GM23338 (cell line): ENCODE measurements around the gene PTPN20. TPM values are rescaled to one million over a fixed set of nuclear protein-coding genes. Genes with fewer than 3 reads are reported as not detected.
A peak's percentile ranks its signal among the peaks of the same experiment; 100 is the strongest.

ENCODE experiments used
- ATAC-seq: fragments of 200-7000 bp; cut with Tn5 transposase; 3 replicates; pipeline ENCODE4 v1.9.1; 2020
- DNase-seq: peaks from one replicate; pipeline ENCODE4 v3.0.0-alpha.2; 2015; ENCODE audit warnings: low spot score
- H2AFZ ChIP-seq: fragments of 200-600 bp; sonication (generic); 2 replicates; pipeline ENCODE4 v1.8.0; 2016; ENCODE audit warnings: antibody characterized with exemption, mild to moderate bottlenecking, moderate library complexity
- H3F3A ChIP-seq: fragments of 200-600 bp; sonication (generic); replicated peaks from 2 replicates; pipeline ENCODE4 v1.8.0; 2017; ENCODE audit warnings: antibody characterized with exemption, mixed run types, low read depth
- H3K27ac ChIP-seq: fragments of 200-600 bp; sonication (generic); 2 replicates; pipeline ENCODE4 v1.6.1; 2016; ENCODE audit warnings: low read depth
- H3K27me3 ChIP-seq: fragments of 200-600 bp; sonication (generic); 2 replicates; pipeline ENCODE4 v1.8.0; 2016; ENCODE audit warnings: mild to moderate bottlenecking, mixed run types, moderate library complexity; ENCODE audit not compliant: insufficient read depth
- H3K36me3 ChIP-seq: fragments of 200-600 bp; sonication (generic); 2 replicates; pipeline ENCODE4 v1.8.0; 2016; ENCODE audit warnings: mild to moderate bottlenecking; ENCODE audit not compliant: insufficient read depth
- H3K4me1 ChIP-seq: fragments of 200-600 bp; sonication (generic); 2 replicates; pipeline ENCODE4 v1.8.0; 2016; ENCODE audit warnings: mild to moderate bottlenecking, moderate library complexity; ENCODE audit not compliant: insufficient read depth
- H3K4me2 ChIP-seq: fragments of 200-600 bp; sonication (generic); 2 replicates; pipeline ENCODE4 v1.7.1; 2017; ENCODE audit warnings: mixed run types
- H3K4me3 ChIP-seq: fragments of 200-600 bp; sonication (generic); 2 replicates; pipeline ENCODE4 v1.6.1; 2016; ENCODE audit warnings: mixed run types
- H3K79me2 ChIP-seq: fragments of 200-600 bp; sonication (generic); replicated peaks from 2 replicates; pipeline ENCODE4 v1.8.0; 2017; ENCODE audit warnings: mild to moderate bottlenecking; ENCODE audit not compliant: insufficient read depth
- H3K9me2 ChIP-seq: fragments of 200-600 bp; sonication (generic); 2 replicates; pipeline ENCODE4 v1.8.0; 2017; ENCODE audit not compliant: insufficient read depth
- H4K20me1 ChIP-seq: fragments of 200-600 bp; sonication (generic); replicated peaks from 2 replicates; pipeline ENCODE4 v1.8.0; 2017; ENCODE audit warnings: mild to moderate bottlenecking; ENCODE audit not compliant: insufficient read depth
- H3K27ac Mint-ChIP-seq: 2 replicates; pipeline ENCODE4 v1.8.0; 2020; ENCODE audit warnings: inconsistent platforms, mild to moderate bottlenecking, moderate library complexity, mixed read lengths
- H3K27me3 Mint-ChIP-seq: 3 replicates; pipeline ENCODE4 v1.8.0; 2022; ENCODE audit warnings: low read depth, mild to moderate bottlenecking, moderate library complexity, mixed read lengths, inconsistent platforms; ENCODE audit not compliant: insufficient read depth, poor library complexity
- H3K36me3 Mint-ChIP-seq: 3 replicates; pipeline ENCODE4 v1.8.0; 2021; ENCODE audit warnings: low read depth, mild to moderate bottlenecking, inconsistent platforms, moderate library complexity, mixed read lengths
- H3K4me1 Mint-ChIP-seq: 3 replicates; pipeline ENCODE4 v1.8.0; 2020; ENCODE audit warnings: mild to moderate bottlenecking, inconsistent platforms, mixed read lengths
- H3K4me3 Mint-ChIP-seq: 3 replicates; pipeline ENCODE4 v1.8.0; 2021; ENCODE audit warnings: moderate library complexity, mild to moderate bottlenecking, inconsistent platforms, mixed read lengths
- H3K9me3 Mint-ChIP-seq: 3 replicates; pipeline ENCODE4 v1.8.0; 2020; ENCODE audit warnings: moderate library complexity, mild to moderate bottlenecking, inconsistent platforms, mixed read lengths
- CREB1 ChIP-seq: fragments of 250-450 bp; sonication (Bioruptor Pico); IDR thresholded peaks from 2 replicates; pipeline ENCODE4 v1.5.0; 2020; ENCODE audit warnings: low read depth, mild to moderate bottlenecking, moderate library complexity
- CTCF ChIP-seq, 2 experiments: fragments of 200-600 bp in 1 of 2; sonication (generic) in 1 of 2; conservative IDR thresholded peaks; 2 replicates each; pipeline versions ENCODE4 v1.5.1 to v1.6.1; 2016 to 2017; ENCODE audit warnings: antibody characterized with exemption in 2 of 2, low read depth in 2 of 2, mild to moderate bottlenecking in 2 of 2, moderate library complexity in 1 of 2
- EZH2 ChIP-seq: fragments of 200-600 bp; sonication (generic); IDR thresholded peaks from one replicate; pipeline ENCODE4 v1.8.0; 2017; ENCODE audit warnings: antibody characterized with exemption, mild to moderate bottlenecking, low read depth; ENCODE audit not compliant: unreplicated experiment
- JUNB ChIP-seq: IDR thresholded peaks from one replicate; pipeline ENCODE4 v1.6.1; 2016; ENCODE audit warnings: antibody characterized with exemption; ENCODE audit not compliant: unreplicated experiment
- NANOG ChIP-seq: IDR thresholded peaks from 2 replicates; pipeline ENCODE4 v1.6.1; 2016; ENCODE audit warnings: antibody characterized with exemption, borderline replicate concordance
- POLR2AphosphoS5 ChIP-seq: IDR thresholded peaks from 2 replicates; pipeline ENCODE4 v1.6.1; 2016; ENCODE audit warnings: antibody characterized with exemption, low read depth
- ZNF114 ChIP-seq: fragments of 250-450 bp; sonication (Bioruptor Pico); IDR thresholded peaks from 2 replicates; pipeline ENCODE4 v1.5.0; 2020; ENCODE audit warnings: mild to moderate bottlenecking, moderate library complexity
- ZNF331 ChIP-seq: fragments of 250-450 bp; sonication (Bioruptor Pico); IDR thresholded peaks from 2 replicates; pipeline ENCODE4 v1.5.0; 2020; ENCODE audit warnings: low read depth, mild to moderate bottlenecking, moderate library complexity
- polyA plus RNA-seq: library from polyadenylated mRNA; unstranded; fragments of >200 nt; fragmentation: Nextera tagmentation; extraction: Ambion mirVana; gene quantifications from 2 replicates; pipeline ENCODE4 v1.2.1, GENCODE V29; 2016
- total RNA-seq: library from RNA; depleted of rRNA; stranded (reverse); fragments of >200 nt; shearing (Covaris generic); gene quantifications from 2 replicates; pipeline ENCODE4 v1.2.3, GENCODE V29; 2014
- TF ChIP-seq, protein P1 (sequence below): IDR thresholded peaks from one replicate; pipeline ENCODE4 v1.6.1; 2018; ENCODE audit warnings: antibody characterized with exemption; ENCODE audit not compliant: unreplicated experiment

The PTPN20 gene
- total and polyA plus RNA-seq, 2 experiments from 2014 or later = 0.13 TPM; not detected in 1

GRCh38 chr10:47021850-47022249 is 110.6 kb downstream of the PTPN20 start:
- no peak overlapping the region for H3K4me3 ChIP-seq
- H3K79me2 ChIP-seq = no peaks in the 10 kb centered on the region
- Mint-ChIP-seq H3K4me1 (no peaks in the 10 kb centered on the region), H3K27ac (no peak overlapping the region), H3K4me3 (no peak overlapping the region), H3K36me3 (no peaks in the 10 kb centered on the region), H3K9me3 (no peaks in the 10 kb centered on the region; the same call in 1 of the 3 replicates), H3K27me3 (peaks cover 2% of the 10 kb centered on the region)
- TF ChIP-seq EZH2 (no peak), CTCF (conservative IDR thresholded peaks at IDR 0.05; ENCODE audit: low read depth in 2 of 2) (peak in 1 of 2 experiments; percentile 25; a peak in 1 of 4 replicates)
- peaks cover 4% of the 10 kb centered on the region; the same call in 1 of the 2 replicates for H3K9me2 ChIP-seq
- no peaks in the 10 kb centered on the region for H3K4me1 ChIP-seq
- H3K36me3 ChIP-seq = no peaks in the 10 kb centered on the region
- H3K4me2 ChIP-seq = no peak overlapping the region
- no peaks in the 10 kb centered on the region for H3F3A ChIP-seq
- no peaks in the 10 kb centered on the region for H3K27me3 ChIP-seq
- H2AFZ ChIP-seq = no peak overlapping the region
- no peak overlapping the region for H3K27ac ChIP-seq
- DNase-seq (no peak), ATAC-seq (no peak)
- no peaks in the 10 kb centered on the region for H4K20me1 ChIP-seq

DNA sequence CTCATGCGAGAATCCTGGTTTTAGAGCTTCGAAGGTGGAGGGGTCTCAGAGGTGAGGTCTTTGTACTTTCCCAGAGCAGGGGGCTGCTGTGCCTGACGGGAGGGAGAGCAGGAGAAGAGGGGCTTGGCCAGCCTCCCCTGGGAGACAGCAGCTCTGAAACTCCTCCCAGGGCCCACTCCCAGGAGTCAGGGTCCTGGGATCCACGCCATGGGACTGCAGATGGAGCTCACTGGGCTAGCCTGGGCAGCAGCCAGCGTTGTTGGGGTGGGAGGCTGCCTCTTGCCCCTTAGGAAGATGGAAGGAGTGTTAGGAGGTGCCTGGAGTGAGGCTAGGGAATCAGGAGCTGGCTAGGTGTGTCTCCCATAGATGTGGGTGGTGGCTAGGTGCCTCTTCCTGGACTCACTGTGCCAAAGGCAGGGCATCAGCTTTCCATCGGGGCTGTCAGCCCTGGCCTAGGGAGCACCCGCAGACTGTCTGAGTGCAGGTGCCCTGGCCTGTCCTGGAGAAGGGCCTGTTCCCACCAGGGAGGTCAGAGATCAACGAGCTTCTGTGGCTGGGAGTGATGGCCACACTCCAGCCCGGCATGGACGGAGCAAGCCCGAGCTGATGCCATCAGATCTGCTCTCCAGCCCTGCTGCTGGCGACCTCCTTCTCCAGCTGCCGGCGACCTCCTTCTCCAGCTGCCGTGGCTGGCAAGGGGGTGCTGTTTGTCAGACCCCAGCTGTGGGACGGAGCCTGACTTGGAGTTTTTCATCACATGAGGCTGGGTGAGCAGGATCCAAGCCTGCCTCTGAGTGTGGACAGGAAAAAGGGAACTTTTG is 111.3 kb downstream of the PTPN20 start:
- peaks cover 4% of the 10 kb centered on the region; the same call in 1 of the 2 replicates for H3K9me2 ChIP-seq
- H3F3A ChIP-seq = no peaks in the 10 kb centered on the region
- H3K27ac Mint-ChIP-seq = no peak overlapping the region
- ATAC-seq (no peak), DNase-seq (no peak)
- no peaks in the 10 kb centered on the region for H3K4me1 Mint-ChIP-seq
- peaks cover 3% of the 10 kb centered on the region for H3K27me3 Mint-ChIP-seq
- H3K36me3 ChIP-seq = no peaks in the 10 kb centered on the region
- no peak overlapping the region for H3K4me3 Mint-ChIP-seq
- no peak overlapping the region; the same call in 1 of the 2 replicates for H2AFZ ChIP-seq
- H3K79me2 ChIP-seq = no peaks in the 10 kb centered on the region
- no peaks in the 10 kb centered on the region for H3K4me1 ChIP-seq
- no peaks in the 10 kb centered on the region for H4K20me1 ChIP-seq
- no peaks in the 10 kb centered on the region; the same call in 1 of the 3 replicates for H3K9me3 Mint-ChIP-seq
- no peaks in the 10 kb centered on the region for H3K36me3 Mint-ChIP-seq
- H3K27ac ChIP-seq = no peak overlapping the region
- no peaks in the 10 kb centered on the region for H3K27me3 ChIP-seq
- no peak overlapping the region for H3K4me3 ChIP-seq
- H3K4me2 ChIP-seq = no peak overlapping the region
- TF ChIP-seq POLR2AphosphoS5 (no peak), CTCF (conservative IDR thresholded peaks at IDR 0.05; ENCODE audit: low read depth in 2 of 2) (no peak), ZNF114 (CRISPR knock-in tag) (no peak), CREB1 (no peak), NANOG (no peak), ZNF331 (no peak), JUNB (no peak)
- TF ChIP-seq, protein P1, sequence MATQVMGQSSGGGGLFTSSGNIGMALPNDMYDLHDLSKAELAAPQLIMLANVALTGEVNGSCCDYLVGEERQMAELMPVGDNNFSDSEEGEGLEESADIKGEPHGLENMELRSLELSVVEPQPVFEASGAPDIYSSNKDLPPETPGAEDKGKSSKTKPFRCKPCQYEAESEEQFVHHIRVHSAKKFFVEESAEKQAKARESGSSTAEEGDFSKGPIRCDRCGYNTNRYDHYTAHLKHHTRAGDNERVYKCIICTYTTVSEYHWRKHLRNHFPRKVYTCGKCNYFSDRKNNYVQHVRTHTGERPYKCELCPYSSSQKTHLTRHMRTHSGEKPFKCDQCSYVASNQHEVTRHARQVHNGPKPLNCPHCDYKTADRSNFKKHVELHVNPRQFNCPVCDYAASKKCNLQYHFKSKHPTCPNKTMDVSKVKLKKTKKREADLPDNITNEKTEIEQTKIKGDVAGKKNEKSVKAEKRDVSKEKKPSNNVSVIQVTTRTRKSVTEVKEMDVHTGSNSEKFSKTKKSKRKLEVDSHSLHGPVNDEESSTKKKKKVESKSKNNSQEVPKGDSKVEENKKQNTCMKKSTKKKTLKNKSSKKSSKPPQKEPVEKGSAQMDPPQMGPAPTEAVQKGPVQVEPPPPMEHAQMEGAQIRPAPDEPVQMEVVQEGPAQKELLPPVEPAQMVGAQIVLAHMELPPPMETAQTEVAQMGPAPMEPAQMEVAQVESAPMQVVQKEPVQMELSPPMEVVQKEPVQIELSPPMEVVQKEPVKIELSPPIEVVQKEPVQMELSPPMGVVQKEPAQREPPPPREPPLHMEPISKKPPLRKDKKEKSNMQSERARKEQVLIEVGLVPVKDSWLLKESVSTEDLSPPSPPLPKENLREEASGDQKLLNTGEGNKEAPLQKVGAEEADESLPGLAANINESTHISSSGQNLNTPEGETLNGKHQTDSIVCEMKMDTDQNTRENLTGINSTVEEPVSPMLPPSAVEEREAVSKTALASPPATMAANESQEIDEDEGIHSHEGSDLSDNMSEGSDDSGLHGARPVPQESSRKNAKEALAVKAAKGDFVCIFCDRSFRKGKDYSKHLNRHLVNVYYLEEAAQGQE = no peak
